Mesenteric fat pad (tissue), 1 donor: ENCODE data around the gene CCSER1. TPM values are rescaled to one million over a fixed set of nuclear protein-coding genes. Genes with fewer than 3 reads are reported as not detected.

Experiments
- DNase-seq: peaks from one replicate; pipeline ENCODE4 v3.0.0-alpha.2; 2020; ENCODE audit warnings: low spot score
- total RNA-seq: library from RNA; stranded (reverse); fragmentation: NEBNext Ultra II Directional; extraction: Animal tissue kit (Norgen Biotek cat#: 25700); gene quantifications from one replicate; pipeline ENCODE4 v1.2.1, GENCODE V29; 2021
- donor health status: DM: yes; HTN: yes; CAD: no.

The CCSER1 gene
- total RNA-seq, 1 donor from 2014 or later: 9.7 TPM

GRCh38 chr4:90540536-90540935, 413.3 kb downstream of the CCSER1 start:
- no peak for DNase-seq

GRCh38 chr4:90542216-90542615, 415.0 kb downstream of the CCSER1 start:
- DNase-seq: no peak

- DNase-seq: no peak
Measured at GRCh38 chr4:90543419-90544170, 416.4 kb downstream of the CCSER1 start.

GRCh38 chr4:90544532-90545045, 417.4 kb downstream of the CCSER1 start:
- DNase-seq: no peak

GRCh38 chr4:90545380-90545779, 418.2 kb downstream of the CCSER1 start:
- DNase-seq: no peak

GRCh38 chr4:90546114-90546513, 418.9 kb downstream of the CCSER1 start:
- DNase-seq: no peak

- DNase-seq: no peak
Measured at GRCh38 chr4:90570615-90571014, 443.4 kb downstream of the CCSER1 start.

GRCh38 chr4:90572996-90573395, 445.8 kb downstream of the CCSER1 start:
- no peak for DNase-seq

- DNase-seq: no peak
Measured at GRCh38 chr4:90575371-90575770, 448.2 kb downstream of the CCSER1 start.

- no peak for DNase-seq
Measured at GRCh38 chr4:90580326-90580725, 453.1 kb downstream of the CCSER1 start.

GRCh38 chr4:90582087-90582486, 454.9 kb downstream of the CCSER1 start:
- DNase-seq: no peak

- no peak for DNase-seq
Measured at GRCh38 chr4:90584051-90584450, 456.9 kb downstream of the CCSER1 start.

- no peak for DNase-seq
Measured at GRCh38 chr4:90585961-90586360, 458.8 kb downstream of the CCSER1 start.

- no peak for DNase-seq
Measured at GRCh38 chr4:90586799-90587198, 459.6 kb downstream of the CCSER1 start.

- no peak for DNase-seq
Measured at GRCh38 chr4:90597927-90598326, 470.7 kb downstream of the CCSER1 start.

- no peak for DNase-seq
Measured at GRCh38 chr4:90598741-90599140, 471.5 kb downstream of the CCSER1 start.

- DNase-seq: no peak
Measured at GRCh38 chr4:90602726-90603125, 475.5 kb downstream of the CCSER1 start.

- no peak for DNase-seq
Measured at GRCh38 chr4:90603540-90603939, 476.3 kb downstream of the CCSER1 start.

- DNase-seq: no peak
Measured at GRCh38 chr4:90606781-90607180, 479.6 kb downstream of the CCSER1 start.

GRCh38 chr4:90614371-90614770, 487.2 kb downstream of the CCSER1 start:
- no peak for DNase-seq

- no peak for DNase-seq
Measured at GRCh38 chr4:90621080-90621479, 493.9 kb downstream of the CCSER1 start.

- DNase-seq: no peak
Measured at GRCh38 chr4:90624781-90625180, 497.6 kb downstream of the CCSER1 start.
